WTC11 (cell line): ENCODE measurements around the gene IFITM5. TPM values are rescaled to one million over a fixed set of nuclear protein-coding genes. Genes with fewer than 3 reads are reported as not detected.
A peak's percentile ranks its signal among the peaks of the same experiment; 100 is the strongest.

Experiments
- ATAC-seq: fragments of 200-7000 bp; cut with Tn5 transposase; 2 replicates; pipeline ENCODE4 v1.10.0; 2021; ENCODE audit warnings: mild to moderate bottlenecking, moderate library complexity
- CTCF ChIA-PET: fragments of 300-600 bp; sonication (Branson Sonifier 250); formaldehyde crosslinking; loops from one replicate; lab custom pipeline; 2021; ENCODE audit warnings: antibody characterized with exemption; lab: Charles Lee
- POLR2A ChIA-PET: fragments of 350-600 bp; sonication (Branson Sonifier 250); formaldehyde crosslinking; loops from one replicate; lab custom pipeline; 2021; ENCODE audit warnings: antibody characterized with exemption; lab: Charles Lee
- DNase-seq: peaks from one replicate; pipeline ENCODE4 v3.0.0; 2021; ENCODE audit warnings: low spot score
- H3K27ac Mint-ChIP-seq: 2 replicates; pipeline ENCODE4 v1.8.0; 2021; ENCODE audit warnings: mixed read lengths
- H3K27me3 Mint-ChIP-seq: 2 replicates; pipeline ENCODE4 v1.8.0; 2021; ENCODE audit warnings: low read depth, mild to moderate bottlenecking, moderate library complexity, mixed read lengths
- H3K36me3 Mint-ChIP-seq: 2 replicates; pipeline ENCODE4 v1.8.0; 2021; ENCODE audit warnings: mixed read lengths
- H3K4me1 Mint-ChIP-seq: 2 replicates; pipeline ENCODE4 v1.8.0; 2022; ENCODE audit warnings: mixed read lengths
- H3K4me3 Mint-ChIP-seq: 2 replicates; pipeline ENCODE4 v1.8.0; 2021; ENCODE audit warnings: mild to moderate bottlenecking, moderate library complexity, mixed read lengths
- H3K9me3 Mint-ChIP-seq: 2 replicates; pipeline ENCODE4 v1.8.0; 2021; ENCODE audit warnings: mixed read lengths
- EMX1 ChIP-seq: fragments of 250-450 bp; sonication (Bioruptor Pico); IDR thresholded peaks from 2 replicates; pipeline ENCODE4 v1.8.0; 2021; ENCODE audit warnings: mild to moderate bottlenecking
- ETV6 ChIP-seq: sonication (generic); formaldehyde crosslinking; IDR thresholded peaks from 2 replicates; pipeline ENCODE4 v1.8.1; 2022; ENCODE audit warnings: mild to moderate bottlenecking, missing genetic modification reagents
- FOXP1 ChIP-seq: sonication (generic); formaldehyde crosslinking; IDR thresholded peaks from 2 replicates; pipeline ENCODE4 v1.8.0; 2022; ENCODE audit warnings: missing genetic modification reagents, mild to moderate bottlenecking, moderate library complexity, borderline replicate concordance
- GTF2I ChIP-seq: fragments of 250-450 bp; sonication (Bioruptor Pico); conservative IDR thresholded peaks from 2 replicates; pipeline ENCODE4 v1.4.0; 2021; ENCODE audit warnings: mild to moderate bottlenecking
- IRF2 ChIP-seq: sonication (generic); formaldehyde crosslinking; IDR thresholded peaks from 2 replicates; pipeline ENCODE4 v1.8.0; 2022; ENCODE audit warnings: low read depth, missing genetic modification reagents, borderline replicate concordance
- NFE2L1 ChIP-seq: sonication (generic); formaldehyde crosslinking; IDR thresholded peaks from 2 replicates; pipeline ENCODE4 v1.8.1; 2023; ENCODE audit warnings: missing genetic modification reagents
- NR3C1 ChIP-seq: sonication (generic); formaldehyde crosslinking; conservative IDR thresholded peaks from 2 replicates; pipeline ENCODE4 v1.8.1; 2023; ENCODE audit warnings: low read depth, mild to moderate bottlenecking, missing genetic modification reagents
- ZNF263 ChIP-seq: sonication (generic); formaldehyde crosslinking; IDR thresholded peaks from 2 replicates; pipeline ENCODE4 v1.8.1; 2022; ENCODE audit warnings: low read depth, mild to moderate bottlenecking, moderate library complexity, missing genetic modification reagents
- total RNA-seq: library from RNA; stranded (reverse); gene quantifications from 3 replicates; pipeline ENCODE4 v1.2.3, GENCODE V29; 2021
- TF ChIP-seq, protein P1 (sequence below): sonication (generic); formaldehyde crosslinking; IDR thresholded peaks from 2 replicates; pipeline ENCODE4 v1.8.0; 2023; ENCODE audit warnings: missing genetic modification reagents
- TF ChIP-seq, protein P2 (sequence below): sonication (generic); formaldehyde crosslinking; IDR thresholded peaks from 2 replicates; pipeline ENCODE4 v1.8.0; 2023; ENCODE audit warnings: mild to moderate bottlenecking, missing genetic modification reagents
- TF ChIP-seq, protein P3 (sequence below): sonication (generic); formaldehyde crosslinking; IDR thresholded peaks from 2 replicates; pipeline ENCODE4 v1.8.0; 2022; ENCODE audit warnings: mild to moderate bottlenecking, missing genetic modification reagents
- TF ChIP-seq, protein P4 (sequence below): fragments of 250-450 bp; sonication (Bioruptor Pico); conservative IDR thresholded peaks from 2 replicates; pipeline ENCODE4 v1.9.0; 2021; ENCODE audit warnings: mild to moderate bottlenecking
- TF ChIP-seq, protein P5 (sequence below): sonication (generic); formaldehyde crosslinking; IDR thresholded peaks from 2 replicates; pipeline ENCODE4 v1.8.1; 2022; ENCODE audit warnings: mild to moderate bottlenecking, missing genetic modification reagents, moderate library complexity, borderline replicate concordance
- TF ChIP-seq, protein P6 (sequence below): sonication (generic); formaldehyde crosslinking; IDR thresholded peaks from 2 replicates; pipeline ENCODE4 v1.8.1; 2023; ENCODE audit warnings: mild to moderate bottlenecking, moderate library complexity, missing genetic modification reagents

IFITM5 gene
- total RNA-seq, 1 experiment from 2014 or later = not detected

DNA sequence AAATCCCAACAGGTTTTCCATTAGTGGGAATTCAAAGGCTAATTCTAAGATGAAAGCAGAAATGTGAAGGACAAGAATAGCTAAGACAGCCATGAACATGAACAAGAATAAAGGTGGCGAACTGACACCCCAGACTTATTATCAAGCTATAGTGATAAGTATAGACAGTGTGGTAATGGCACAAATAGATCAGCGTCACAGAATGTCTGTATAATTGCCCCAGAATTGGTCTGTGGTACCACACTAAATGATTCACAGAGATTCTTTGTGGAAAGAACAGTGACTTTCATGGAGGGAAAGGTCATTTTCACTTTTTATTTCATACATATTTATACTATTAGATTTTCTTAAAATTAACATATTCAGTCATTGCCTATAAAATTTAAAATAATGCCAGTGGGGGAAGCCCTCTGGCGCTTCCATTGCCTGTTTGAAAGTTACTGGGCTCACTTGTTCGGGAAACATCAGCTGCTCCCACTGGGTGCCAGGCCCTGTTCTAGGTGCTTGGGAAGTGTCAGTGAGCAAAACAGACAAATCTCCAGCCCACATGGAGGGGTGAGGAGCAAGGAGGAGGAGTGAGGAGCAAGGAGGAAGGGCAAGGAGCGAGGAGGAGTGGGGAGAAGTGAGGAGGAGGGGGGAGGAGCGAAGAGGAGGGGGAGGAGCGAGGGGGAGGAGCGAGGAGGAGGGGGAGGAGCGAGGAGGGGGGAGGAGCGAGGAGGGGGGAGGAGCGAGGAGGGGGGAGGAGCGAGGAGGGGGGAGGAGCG is 32.5 kb downstream of the IFITM5 start:
- peaks cover 28% of the 10 kb centered on the region for H3K4me1 Mint-ChIP-seq
- H3K4me3 Mint-ChIP-seq = no peak overlapping the region
- no peaks in the 10 kb centered on the region; the same call in 1 of the 2 replicates for H3K27me3 Mint-ChIP-seq
- CTCF ChIA-PET = interaction anchor here (1.1 to 2.9 kb wide), 2 partner anchors 16 to 140 kb away, joined by 4 to 20 read pairs; no protein-coding TSS in a partner anchor
- no peak for ATAC-seq
- no peak overlapping the region for H3K27ac Mint-ChIP-seq
- no peak for DNase-seq
- peaks cover 15% of the 10 kb centered on the region for H3K9me3 Mint-ChIP-seq
- TF ChIP-seq ZNF263 (peak; percentile 57; the same call in 1 of the 2 replicates), GTF2I (CRISPR knock-in tag) (no peak), NR3C1 (CRISPR knock-in tag) (no peak)
- TF ChIP-seq, protein P1, sequence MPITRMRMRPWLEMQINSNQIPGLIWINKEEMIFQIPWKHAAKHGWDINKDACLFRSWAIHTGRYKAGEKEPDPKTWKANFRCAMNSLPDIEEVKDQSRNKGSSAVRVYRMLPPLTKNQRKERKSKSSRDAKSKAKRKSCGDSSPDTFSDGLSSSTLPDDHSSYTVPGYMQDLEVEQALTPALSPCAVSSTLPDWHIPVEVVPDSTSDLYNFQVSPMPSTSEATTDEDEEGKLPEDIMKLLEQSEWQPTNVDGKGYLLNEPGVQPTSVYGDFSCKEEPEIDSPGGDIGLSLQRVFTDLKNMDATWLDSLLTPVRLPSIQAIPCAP (CRISPR knock-in tag) = no peak
- TF ChIP-seq, protein P2, sequence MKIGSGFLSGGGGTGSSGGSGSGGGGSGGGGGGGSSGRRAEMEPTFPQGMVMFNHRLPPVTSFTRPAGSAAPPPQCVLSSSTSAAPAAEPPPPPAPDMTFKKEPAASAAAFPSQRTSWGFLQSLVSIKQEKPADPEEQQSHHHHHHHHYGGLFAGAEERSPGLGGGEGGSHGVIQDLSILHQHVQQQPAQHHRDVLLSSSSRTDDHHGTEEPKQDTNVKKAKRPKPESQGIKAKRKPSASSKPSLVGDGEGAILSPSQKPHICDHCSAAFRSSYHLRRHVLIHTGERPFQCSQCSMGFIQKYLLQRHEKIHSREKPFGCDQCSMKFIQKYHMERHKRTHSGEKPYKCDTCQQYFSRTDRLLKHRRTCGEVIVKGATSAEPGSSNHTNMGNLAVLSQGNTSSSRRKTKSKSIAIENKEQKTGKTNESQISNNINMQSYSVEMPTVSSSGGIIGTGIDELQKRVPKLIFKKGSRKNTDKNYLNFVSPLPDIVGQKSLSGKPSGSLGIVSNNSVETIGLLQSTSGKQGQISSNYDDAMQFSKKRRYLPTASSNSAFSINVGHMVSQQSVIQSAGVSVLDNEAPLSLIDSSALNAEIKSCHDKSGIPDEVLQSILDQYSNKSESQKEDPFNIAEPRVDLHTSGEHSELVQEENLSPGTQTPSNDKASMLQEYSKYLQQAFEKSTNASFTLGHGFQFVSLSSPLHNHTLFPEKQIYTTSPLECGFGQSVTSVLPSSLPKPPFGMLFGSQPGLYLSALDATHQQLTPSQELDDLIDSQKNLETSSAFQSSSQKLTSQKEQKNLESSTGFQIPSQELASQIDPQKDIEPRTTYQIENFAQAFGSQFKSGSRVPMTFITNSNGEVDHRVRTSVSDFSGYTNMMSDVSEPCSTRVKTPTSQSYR (CRISPR knock-in tag) = no peak
- TF ChIP-seq, all 79 proteins: peak for 1
- peaks cover 5% of the 10 kb centered on the region for H3K36me3 Mint-ChIP-seq
- POLR2A ChIA-PET = interaction anchor here (1.1 kb wide), 1 partner anchor 16 kb away, joined by 3 read pairs; no protein-coding TSS in a partner anchor

DNA sequence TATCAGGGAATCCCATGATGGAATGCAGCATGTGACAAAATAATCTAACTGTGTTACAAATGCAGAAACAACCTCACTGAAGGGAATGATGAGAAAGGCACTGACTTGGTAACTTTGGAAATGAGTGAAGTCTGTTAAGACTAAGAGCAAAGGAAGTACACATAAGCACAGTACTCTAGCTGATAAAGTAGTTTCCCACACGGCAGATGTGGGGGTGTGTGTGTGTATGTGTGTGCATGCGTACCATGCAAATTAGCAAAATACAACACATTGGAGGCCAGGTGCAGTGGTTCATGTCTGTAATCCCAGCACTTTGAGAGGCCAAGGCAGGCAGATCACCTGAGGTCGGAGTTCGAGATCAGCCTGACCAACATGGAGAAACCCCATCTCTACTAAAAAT is 37.7 kb downstream of the IFITM5 start:
- Mint-ChIP-seq H3K27me3 (peaks cover 7% of the 10 kb centered on the region; the same call in 1 of the 2 replicates), H3K36me3 (peaks cover 12% of the 10 kb centered on the region), H3K9me3 (peaks cover 31% of the 10 kb centered on the region), H3K4me3 (no peak overlapping the region), H3K4me1 (no peaks in the 10 kb centered on the region), H3K27ac (no peak overlapping the region)
- ATAC-seq = no peak
- TF ChIP-seq, protein P3, sequence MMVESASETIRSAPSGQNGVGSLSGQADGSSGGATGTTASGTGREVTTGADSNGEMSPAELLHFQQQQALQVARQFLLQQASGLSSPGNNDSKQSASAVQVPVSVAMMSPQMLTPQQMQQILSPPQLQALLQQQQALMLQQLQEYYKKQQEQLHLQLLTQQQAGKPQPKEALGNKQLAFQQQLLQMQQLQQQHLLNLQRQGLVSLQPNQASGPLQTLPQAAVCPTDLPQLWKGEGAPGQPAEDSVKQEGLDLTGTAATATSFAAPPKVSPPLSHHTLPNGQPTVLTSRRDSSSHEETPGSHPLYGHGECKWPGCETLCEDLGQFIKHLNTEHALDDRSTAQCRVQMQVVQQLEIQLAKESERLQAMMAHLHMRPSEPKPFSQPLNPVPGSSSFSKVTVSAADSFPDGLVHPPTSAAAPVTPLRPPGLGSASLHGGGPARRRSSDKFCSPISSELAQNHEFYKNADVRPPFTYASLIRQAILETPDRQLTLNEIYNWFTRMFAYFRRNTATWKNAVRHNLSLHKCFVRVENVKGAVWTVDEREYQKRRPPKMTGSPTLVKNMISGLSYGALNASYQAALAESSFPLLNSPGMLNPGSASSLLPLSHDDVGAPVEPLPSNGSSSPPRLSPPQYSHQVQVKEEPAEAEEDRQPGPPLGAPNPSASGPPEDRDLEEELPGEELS = no peak
- TF ChIP-seq, protein P4, sequence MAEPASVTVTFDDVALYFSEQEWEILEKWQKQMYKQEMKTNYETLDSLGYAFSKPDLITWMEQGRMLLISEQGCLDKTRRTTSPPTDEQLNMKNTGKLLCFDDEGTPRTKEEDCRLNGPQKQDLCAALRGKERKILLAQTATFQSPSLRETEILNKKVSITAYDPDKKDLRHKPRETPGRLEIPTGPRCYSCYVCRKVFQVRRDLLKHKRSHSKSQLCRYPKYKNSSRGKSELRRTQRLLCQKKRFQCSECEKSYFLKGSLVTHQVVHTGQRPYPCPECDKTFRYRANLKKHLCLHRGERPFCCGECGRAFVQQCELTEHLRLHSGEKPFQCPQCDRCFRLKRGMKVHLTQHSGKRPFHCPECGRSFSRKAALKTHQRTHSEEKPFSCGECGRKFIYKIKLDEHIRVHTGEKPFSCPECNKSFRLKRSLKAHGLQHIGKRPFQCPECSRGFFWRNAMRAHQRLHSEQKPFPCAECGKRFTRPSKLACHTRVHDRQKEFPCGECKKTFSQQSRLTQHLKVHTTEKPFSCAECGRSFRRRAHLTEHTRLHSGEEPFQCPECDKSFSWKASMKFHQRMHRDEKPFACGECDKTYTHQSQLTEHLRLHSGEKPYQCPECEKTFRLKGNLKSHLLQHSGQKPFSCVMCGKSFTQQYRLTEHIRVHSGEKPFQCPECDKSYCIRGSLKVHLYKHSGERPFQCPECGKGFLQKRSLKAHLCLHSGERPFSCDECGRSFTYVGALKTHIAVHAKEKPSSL = no peak
- TF ChIP-seq FOXP1 (CRISPR knock-in tag) (no peak), NFE2L1 (no peak), ETV6 (CRISPR knock-in tag) (no peak), IRF2 (no peak), EMX1 (CRISPR knock-in tag) (no peak)
- TF ChIP-seq, protein P5, sequence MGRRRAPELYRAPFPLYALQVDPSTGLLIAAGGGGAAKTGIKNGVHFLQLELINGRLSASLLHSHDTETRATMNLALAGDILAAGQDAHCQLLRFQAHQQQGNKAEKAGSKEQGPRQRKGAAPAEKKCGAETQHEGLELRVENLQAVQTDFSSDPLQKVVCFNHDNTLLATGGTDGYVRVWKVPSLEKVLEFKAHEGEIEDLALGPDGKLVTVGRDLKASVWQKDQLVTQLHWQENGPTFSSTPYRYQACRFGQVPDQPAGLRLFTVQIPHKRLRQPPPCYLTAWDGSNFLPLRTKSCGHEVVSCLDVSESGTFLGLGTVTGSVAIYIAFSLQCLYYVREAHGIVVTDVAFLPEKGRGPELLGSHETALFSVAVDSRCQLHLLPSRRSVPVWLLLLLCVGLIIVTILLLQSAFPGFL (CRISPR knock-in tag) = no peak
- TF ChIP-seq, protein P6, sequence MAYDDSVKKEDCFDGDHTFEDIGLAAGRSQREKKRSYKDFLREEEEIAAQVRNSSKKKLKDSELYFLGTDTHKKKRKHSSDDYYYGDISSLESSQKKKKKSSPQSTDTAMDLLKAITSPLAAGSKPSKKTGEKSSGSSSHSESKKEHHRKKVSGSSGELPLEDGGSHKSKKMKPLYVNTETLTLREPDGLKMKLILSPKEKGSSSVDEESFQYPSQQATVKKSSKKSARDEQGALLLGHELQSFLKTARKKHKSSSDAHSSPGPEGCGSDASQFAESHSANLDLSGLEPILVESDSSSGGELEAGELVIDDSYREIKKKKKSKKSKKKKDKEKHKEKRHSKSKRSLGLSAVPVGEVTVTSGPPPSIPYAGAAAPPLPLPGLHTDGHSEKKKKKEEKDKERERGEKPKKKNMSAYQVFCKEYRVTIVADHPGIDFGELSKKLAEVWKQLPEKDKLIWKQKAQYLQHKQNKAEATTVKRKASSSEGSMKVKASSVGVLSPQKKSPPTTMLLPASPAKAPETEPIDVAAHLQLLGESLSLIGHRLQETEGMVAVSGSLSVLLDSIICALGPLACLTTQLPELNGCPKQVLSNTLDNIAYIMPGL (CRISPR knock-in tag) = no peak
- ChIA-PET POLR2A (interaction anchor here (1.4 kb wide), 1 partner anchor 8 kb away, joined by 3 read pairs; no protein-coding TSS in a partner anchor), CTCF (interaction anchor here (1.6 kb wide), 1 partner anchor 11 kb away, joined by 8 read pairs; no protein-coding TSS in a partner anchor)
- no peak for DNase-seq
